ENCODE data around the gene EPG5.

- TF ChIP-seq, protein P1, sequence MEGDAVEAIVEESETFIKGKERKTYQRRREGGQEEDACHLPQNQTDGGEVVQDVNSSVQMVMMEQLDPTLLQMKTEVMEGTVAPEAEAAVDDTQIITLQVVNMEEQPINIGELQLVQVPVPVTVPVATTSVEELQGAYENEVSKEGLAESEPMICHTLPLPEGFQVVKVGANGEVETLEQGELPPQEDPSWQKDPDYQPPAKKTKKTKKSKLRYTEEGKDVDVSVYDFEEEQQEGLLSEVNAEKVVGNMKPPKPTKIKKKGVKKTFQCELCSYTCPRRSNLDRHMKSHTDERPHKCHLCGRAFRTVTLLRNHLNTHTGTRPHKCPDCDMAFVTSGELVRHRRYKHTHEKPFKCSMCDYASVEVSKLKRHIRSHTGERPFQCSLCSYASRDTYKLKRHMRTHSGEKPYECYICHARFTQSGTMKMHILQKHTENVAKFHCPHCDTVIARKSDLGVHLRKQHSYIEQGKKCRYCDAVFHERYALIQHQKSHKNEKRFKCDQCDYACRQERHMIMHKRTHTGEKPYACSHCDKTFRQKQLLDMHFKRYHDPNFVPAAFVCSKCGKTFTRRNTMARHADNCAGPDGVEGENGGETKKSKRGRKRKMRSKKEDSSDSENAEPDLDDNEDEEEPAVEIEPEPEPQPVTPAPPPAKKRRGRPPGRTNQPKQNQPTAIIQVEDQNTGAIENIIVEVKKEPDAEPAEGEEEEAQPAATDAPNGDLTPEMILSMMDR (IDR thresholded peaks at IDR 0.05): peak; percentile 49
- TF ChIP-seq EZH2 (IDR thresholded peaks at IDR 0.05): no peak
- TF ChIP-seq EZH2phosphoT487 (IDR thresholded peaks at IDR 0.05): no peak
These were observed 127.4 kb downstream of the EPG5 start for GRCh38 chr18:45839414-45840395.

All from neural progenitor cell (in vitro differentiated cells).